Measurements from ENCODE around the gene MT1A.
"Not testable (repeated sequence)": the region's sequence is repeated elsewhere in the genome, so short reads cannot be mapped to it uniquely, and the experiment has no call there.

DNA sequence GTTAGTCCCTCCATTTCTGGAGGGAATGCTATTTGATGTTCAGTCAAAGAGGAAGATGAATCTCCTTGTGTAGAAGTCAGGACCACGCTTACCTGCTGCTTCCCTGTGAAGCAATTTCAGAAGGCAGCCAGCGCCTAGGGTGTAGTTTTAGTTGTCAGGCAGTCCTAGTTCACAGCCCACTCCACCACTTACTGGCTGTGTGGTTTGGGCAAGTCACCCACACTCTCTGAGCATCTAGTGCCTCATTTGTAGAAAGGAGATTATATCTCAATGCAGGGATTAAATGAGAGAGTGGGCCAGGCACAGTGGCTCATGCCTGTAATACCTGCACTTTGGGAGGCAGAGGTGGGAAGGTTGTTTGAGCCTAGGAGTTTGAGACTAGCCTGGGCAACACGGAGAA, 33.7 kb downstream of the MT1A start:
- TF ChIP-seq POLR2AphosphoS5 (IDR thresholded peaks at IDR 0.05; ENCODE audit: low read depth, low read length); SIN3A (IDR thresholded peaks at IDR 0.05; ENCODE audit: borderline replicate concordance, insufficient read depth, low read depth, low read length): not testable (repeated sequence)
- TF ChIP-seq, protein P1, sequence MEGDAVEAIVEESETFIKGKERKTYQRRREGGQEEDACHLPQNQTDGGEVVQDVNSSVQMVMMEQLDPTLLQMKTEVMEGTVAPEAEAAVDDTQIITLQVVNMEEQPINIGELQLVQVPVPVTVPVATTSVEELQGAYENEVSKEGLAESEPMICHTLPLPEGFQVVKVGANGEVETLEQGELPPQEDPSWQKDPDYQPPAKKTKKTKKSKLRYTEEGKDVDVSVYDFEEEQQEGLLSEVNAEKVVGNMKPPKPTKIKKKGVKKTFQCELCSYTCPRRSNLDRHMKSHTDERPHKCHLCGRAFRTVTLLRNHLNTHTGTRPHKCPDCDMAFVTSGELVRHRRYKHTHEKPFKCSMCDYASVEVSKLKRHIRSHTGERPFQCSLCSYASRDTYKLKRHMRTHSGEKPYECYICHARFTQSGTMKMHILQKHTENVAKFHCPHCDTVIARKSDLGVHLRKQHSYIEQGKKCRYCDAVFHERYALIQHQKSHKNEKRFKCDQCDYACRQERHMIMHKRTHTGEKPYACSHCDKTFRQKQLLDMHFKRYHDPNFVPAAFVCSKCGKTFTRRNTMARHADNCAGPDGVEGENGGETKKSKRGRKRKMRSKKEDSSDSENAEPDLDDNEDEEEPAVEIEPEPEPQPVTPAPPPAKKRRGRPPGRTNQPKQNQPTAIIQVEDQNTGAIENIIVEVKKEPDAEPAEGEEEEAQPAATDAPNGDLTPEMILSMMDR (IDR thresholded peaks at IDR 0.05) = not testable (repeated sequence)
